Rectal smooth muscle tissue (tissue), 1 donor: Measurements from ENCODE around the gene PTK6.

Source experiments
- H3K27ac ChIP-seq: one replicate; pipeline ENCODE4 v1.7.0; 2013; ENCODE audit warnings: low read depth, low read length, inconsistent platforms
- H3K27me3 ChIP-seq: one replicate; pipeline ENCODE4 v1.7.0; 2013; ENCODE audit warnings: low read length; ENCODE audit not compliant: control insufficient read depth, insufficient read depth
- H3K36me3 ChIP-seq: one replicate; pipeline ENCODE4 v1.7.0; 2013; ENCODE audit warnings: low read length; ENCODE audit not compliant: control insufficient read depth, insufficient read depth
- H3K4me1 ChIP-seq: one replicate; pipeline ENCODE4 v1.7.0; 2013; ENCODE audit warnings: low read length; ENCODE audit not compliant: control insufficient read depth, insufficient read depth
- H3K4me3 ChIP-seq: one replicate; pipeline ENCODE4 v1.7.0; 2013; ENCODE audit warnings: low read length
- H3K9ac ChIP-seq: one replicate; pipeline ENCODE4 v1.7.0; 2013; ENCODE audit warnings: low read length

PTK6 gene

GRCh38 chr20:63541371-63541770 is 4.2 kb upstream of the PTK6 start:
- no peak overlapping the region for H3K27ac ChIP-seq
- H3K36me3 ChIP-seq = no peaks in the 10 kb centered on the region
- no peak overlapping the region for H3K9ac ChIP-seq
- H3K27me3 ChIP-seq = peaks cover 4% of the 10 kb centered on the region
- no peaks in the 10 kb centered on the region for H3K4me1 ChIP-seq
- H3K4me3 ChIP-seq = no peak overlapping the region

- Histone ChIP-seq H3K27me3 (peaks cover 4% of the 10 kb centered on the region), H3K36me3 (no peaks in the 10 kb centered on the region), H3K4me3 (no peak overlapping the region), H3K9ac (no peak overlapping the region), H3K4me1 (no peaks in the 10 kb centered on the region), H3K27ac (no peak overlapping the region)
Observed at GRCh38 chr20:63540417-63541186, 3.4 kb upstream of the PTK6 start.

- Histone ChIP-seq H3K27ac (no peak overlapping the region), H3K4me3 (no peak overlapping the region), H3K27me3 (peaks cover 4% of the 10 kb centered on the region), H3K9ac (no peak overlapping the region), H3K36me3 (no peaks in the 10 kb centered on the region), H3K4me1 (no peaks in the 10 kb centered on the region)
Observed at GRCh38 chr20:63539441-63540370, 2.5 kb upstream of the PTK6 start.

GRCh38 chr20:63539092-63539430 is 1.9 kb upstream of the PTK6 start:
- Histone ChIP-seq H3K27ac (no peak overlapping the region), H3K4me3 (peak overlapping the region; percentile 15), H3K9ac (no peak overlapping the region)

GRCh38 chr20:63538204-63539091 is 1.3 kb upstream of the PTK6 start:
- H3K36me3 ChIP-seq = no peaks in the 10 kb centered on the region
- no peak overlapping the region for H3K27ac ChIP-seq
- no peaks in the 10 kb centered on the region for H3K4me1 ChIP-seq
- peak overlapping the region; percentile 64 for H3K4me3 ChIP-seq
- H3K27me3 ChIP-seq = peaks cover 9% of the 10 kb centered on the region
- H3K9ac ChIP-seq = no peak overlapping the region

More at GRCh38 chr20:63539092-63539430, 1.9 kb upstream of the PTK6 start:
- Histone ChIP-seq H3K4me1 (no peaks in the 10 kb centered on the region), H3K36me3 (no peaks in the 10 kb centered on the region), H3K27me3 (peaks cover 8% of the 10 kb centered on the region)

GRCh38 chr20:63537525-63538203 is 488 bp upstream of the PTK6 start:
- H3K4me1 ChIP-seq = no peaks in the 10 kb centered on the region
- no peaks in the 10 kb centered on the region for H3K36me3 ChIP-seq
- peaks cover 9% of the 10 kb centered on the region for H3K27me3 ChIP-seq

GRCh38 chr20:63536241-63536977 is 767 bp downstream of the PTK6 start:
- H3K9ac ChIP-seq = peak overlapping the region; percentile 80
- no peak overlapping the region for H3K27ac ChIP-seq
- no peaks in the 10 kb centered on the region for H3K36me3 ChIP-seq
- H3K27me3 ChIP-seq = peaks cover 14% of the 10 kb centered on the region
- H3K4me3 ChIP-seq = peak overlapping the region; percentile 61
- no peaks in the 10 kb centered on the region for H3K4me1 ChIP-seq

More at GRCh38 chr20:63537525-63538203, 488 bp upstream of the PTK6 start:
- Histone ChIP-seq H3K9ac (peak overlapping the region; percentile 40), H3K27ac (peak overlapping the region; percentile 24), H3K4me3 (peak overlapping the region; percentile 64)

- Histone ChIP-seq H3K9ac (no peak overlapping the region), H3K4me3 (peak overlapping the region; percentile 27), H3K4me1 (no peaks in the 10 kb centered on the region), H3K27me3 (peaks cover 14% of the 10 kb centered on the region), H3K36me3 (no peaks in the 10 kb centered on the region), H3K27ac (no peak overlapping the region)
Observed at GRCh38 chr20:63534831-63535651, 2.1 kb downstream of the PTK6 start.

GRCh38 chr20:63534427-63534830 is 2.7 kb downstream of the PTK6 start:
- Histone ChIP-seq H3K9ac (no peak overlapping the region), H3K27ac (no peak overlapping the region), H3K36me3 (no peaks in the 10 kb centered on the region), H3K4me3 (peak overlapping the region; percentile 36), H3K4me1 (no peaks in the 10 kb centered on the region), H3K27me3 (peaks cover 14% of the 10 kb centered on the region)

- Histone ChIP-seq H3K36me3 (no peaks in the 10 kb centered on the region), H3K9ac (no peak overlapping the region), H3K27ac (no peak overlapping the region), H3K4me3 (peak overlapping the region; percentile 36), H3K27me3 (peaks cover 14% of the 10 kb centered on the region), H3K4me1 (no peaks in the 10 kb centered on the region)
Observed at GRCh38 chr20:63533871-63534393, 3.2 kb downstream of the PTK6 start.
